Measurements from ENCODE around the gene CPEB1. TPM values are rescaled to one million over a fixed set of nuclear protein-coding genes. Genes with fewer than 3 reads are reported as not detected.
"Not testable (repeated sequence)": the region's sequence is repeated elsewhere in the genome, so short reads cannot be mapped to it uniquely, and the experiment has no call there.

Gene CPEB1
- total RNA-seq, 6 experiments from 2014 or later: not detected

DNA sequence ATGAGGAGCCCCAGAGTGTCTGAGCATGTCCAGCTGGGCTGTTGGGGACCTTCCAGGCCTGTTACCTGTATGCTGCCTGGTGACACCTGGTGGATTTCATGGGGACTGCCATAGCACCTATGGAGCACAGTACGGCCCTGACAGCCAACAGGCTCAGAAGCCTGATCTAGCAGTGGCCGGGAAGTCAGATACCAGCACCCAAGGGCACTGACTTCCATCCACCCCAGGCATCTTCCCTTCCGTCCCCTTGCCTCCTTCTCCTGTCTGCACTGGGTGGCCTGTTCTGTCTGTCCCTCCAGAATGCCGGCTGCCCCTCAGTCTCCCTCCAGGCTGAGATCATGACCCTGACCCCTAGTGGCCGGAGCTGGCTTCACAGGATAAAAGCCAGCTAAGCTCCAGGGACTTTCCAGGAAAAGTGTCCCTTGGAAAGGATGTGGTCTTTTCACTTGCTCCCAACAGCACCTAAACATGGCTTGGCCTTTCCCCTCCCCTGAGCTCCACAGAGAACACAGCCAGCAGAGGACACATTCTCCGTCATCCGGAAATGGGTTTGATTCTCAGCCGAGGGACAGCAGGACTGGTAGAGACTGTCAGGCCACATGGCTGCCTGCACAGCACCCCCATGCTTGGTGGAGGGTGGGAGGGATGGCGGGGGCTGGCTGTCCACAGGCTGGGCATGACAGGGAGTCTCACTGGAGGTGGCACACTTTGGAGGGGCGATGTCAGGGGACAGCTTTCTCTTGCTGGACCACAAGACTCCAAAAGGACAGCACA lies 116.4 kb downstream of the CPEB1 start:
- no peaks in the 10 kb centered on the region for H3K4me1 ChIP-seq
- no peak overlapping the region for H3K27ac ChIP-seq
- DNase-seq: peak; percentile 71 to 82 (median 79)
- peak; percentile 96 to 99 (median 97) for ATAC-seq
- no peak for TF ChIP-seq POLR2A (IDR thresholded peaks at IDR 0.05)
- TF ChIP-seq, protein P1, sequence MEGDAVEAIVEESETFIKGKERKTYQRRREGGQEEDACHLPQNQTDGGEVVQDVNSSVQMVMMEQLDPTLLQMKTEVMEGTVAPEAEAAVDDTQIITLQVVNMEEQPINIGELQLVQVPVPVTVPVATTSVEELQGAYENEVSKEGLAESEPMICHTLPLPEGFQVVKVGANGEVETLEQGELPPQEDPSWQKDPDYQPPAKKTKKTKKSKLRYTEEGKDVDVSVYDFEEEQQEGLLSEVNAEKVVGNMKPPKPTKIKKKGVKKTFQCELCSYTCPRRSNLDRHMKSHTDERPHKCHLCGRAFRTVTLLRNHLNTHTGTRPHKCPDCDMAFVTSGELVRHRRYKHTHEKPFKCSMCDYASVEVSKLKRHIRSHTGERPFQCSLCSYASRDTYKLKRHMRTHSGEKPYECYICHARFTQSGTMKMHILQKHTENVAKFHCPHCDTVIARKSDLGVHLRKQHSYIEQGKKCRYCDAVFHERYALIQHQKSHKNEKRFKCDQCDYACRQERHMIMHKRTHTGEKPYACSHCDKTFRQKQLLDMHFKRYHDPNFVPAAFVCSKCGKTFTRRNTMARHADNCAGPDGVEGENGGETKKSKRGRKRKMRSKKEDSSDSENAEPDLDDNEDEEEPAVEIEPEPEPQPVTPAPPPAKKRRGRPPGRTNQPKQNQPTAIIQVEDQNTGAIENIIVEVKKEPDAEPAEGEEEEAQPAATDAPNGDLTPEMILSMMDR (IDR thresholded peaks at IDR 0.05): peak; percentile 78 to 89 (median 84)
- 15% methylated on average over 7 of the region's 10 CpGs for WGBS (ENCODE audit: insufficient coverage, low coverage, low lambda C conversion rate, missing lambda C conversion rate)
- peaks cover 0 to 12% (median 2%) of the 10 kb centered on the region in 4 donors for H3K36me3 ChIP-seq
- no peaks in the 10 kb centered on the region for H3K9me3 ChIP-seq
- no peaks in the 10 kb centered on the region for H3K27me3 ChIP-seq
- peak overlapping the region in 2 of 3 donors; percentile 31 to 47 for H3K4me3 ChIP-seq
- intact Hi-C loops (cut with DNase I): no loop called here

GRCh38 chr15:82530006-82530405 lies 117.2 kb downstream of the CPEB1 start:
- Histone ChIP-seq H3K36me3 (peaks cover 0 to 7% (median under 1%) of the 10 kb centered on the region in 4 donors), H3K27ac (no peak overlapping the region), H3K4me3 (no peak overlapping the region), H3K27me3 (no peaks in the 10 kb centered on the region), H3K9me3 (no peaks in the 10 kb centered on the region), H3K4me1 (no peaks in the 10 kb centered on the region)
- DNase-seq (peak in 1 of 3 donors; percentile 18), ATAC-seq (no peak)
- WGBS (ENCODE audit: insufficient coverage, low coverage, low lambda C conversion rate, missing lambda C conversion rate): 72% methylated on average over 2 of the region's 3 CpGs
- intact Hi-C loops (cut with DNase I): no loop called here
- TF ChIP-seq, protein P1 (IDR thresholded peaks at IDR 0.05): no peak
- TF ChIP-seq POLR2A (IDR thresholded peaks at IDR 0.05): no peak

- H3K36me3 ChIP-seq; DNase-seq; H3K4me3 ChIP-seq; intact Hi-C loops (cut with DNase I); H3K27ac ChIP-seq; H3K4me1 ChIP-seq; H3K9me3 ChIP-seq; H3K27me3 ChIP-seq; ATAC-seq: not testable (repeated sequence)
- WGBS (ENCODE audit: insufficient coverage, low coverage, low lambda C conversion rate, missing lambda C conversion rate): no CpG with 5 or more reads among the region's 48 CpGs
These were observed 133.6 kb downstream of the CPEB1 start for GRCh38 chr15:82513587-82513986.

DNA sequence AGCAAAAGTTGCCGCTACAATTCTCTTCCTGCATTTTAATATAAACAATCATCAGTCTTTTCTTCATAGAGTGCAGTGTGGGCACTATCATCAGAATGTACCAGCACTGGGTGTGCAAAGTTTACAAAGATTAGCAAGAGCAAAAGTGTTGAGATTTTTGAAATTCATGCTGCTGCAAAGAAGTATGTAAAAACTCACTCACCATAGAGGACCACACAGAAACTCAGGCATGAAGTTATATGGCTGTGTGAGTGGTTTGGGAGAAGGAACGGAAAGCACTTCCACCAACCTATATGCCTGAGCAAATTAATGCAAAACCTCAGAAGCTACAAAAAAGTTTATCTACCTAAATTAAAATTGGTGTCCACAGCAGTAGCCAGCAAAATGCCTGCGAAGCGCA lies 139.5 kb downstream of the CPEB1 start:
- intact Hi-C loops (cut with DNase I); ATAC-seq; H3K4me1 ChIP-seq; H3K36me3 ChIP-seq; H3K27ac ChIP-seq; H3K9me3 ChIP-seq; H3K27me3 ChIP-seq; DNase-seq; H3K4me3 ChIP-seq: not testable (repeated sequence)
- WGBS (ENCODE audit: insufficient coverage, low coverage, low lambda C conversion rate, missing lambda C conversion rate): 84% methylated on average over 3 of the region's 4 CpGs

DNA sequence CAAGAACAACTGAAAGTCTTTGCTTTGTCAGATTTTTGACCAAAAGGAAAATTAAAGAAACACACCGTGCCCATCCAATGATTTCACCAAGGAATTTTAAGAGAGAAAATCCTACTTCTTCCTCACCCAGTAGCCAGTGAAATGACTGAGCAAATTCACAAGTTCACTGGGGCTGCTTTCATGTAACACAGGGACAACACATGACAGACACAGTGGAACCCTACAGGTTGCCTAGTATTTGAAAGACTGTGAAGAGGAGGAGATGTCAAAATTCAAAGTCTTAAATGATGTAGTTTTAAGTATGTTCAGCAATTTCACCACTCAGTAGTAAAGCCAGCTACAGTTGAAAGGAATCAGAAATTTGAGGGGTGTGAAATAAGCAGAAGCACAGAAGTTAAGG lies 140.1 kb downstream of the CPEB1 start:
- H3K4me1 ChIP-seq; DNase-seq; H3K27ac ChIP-seq; intact Hi-C loops (cut with DNase I); H3K27me3 ChIP-seq; H3K4me3 ChIP-seq; H3K36me3 ChIP-seq; H3K9me3 ChIP-seq; ATAC-seq: not testable (repeated sequence)
- 100% methylated on average over 1 of the region's 1 CpG for WGBS (ENCODE audit: insufficient coverage, low coverage, low lambda C conversion rate, missing lambda C conversion rate)

DNA sequence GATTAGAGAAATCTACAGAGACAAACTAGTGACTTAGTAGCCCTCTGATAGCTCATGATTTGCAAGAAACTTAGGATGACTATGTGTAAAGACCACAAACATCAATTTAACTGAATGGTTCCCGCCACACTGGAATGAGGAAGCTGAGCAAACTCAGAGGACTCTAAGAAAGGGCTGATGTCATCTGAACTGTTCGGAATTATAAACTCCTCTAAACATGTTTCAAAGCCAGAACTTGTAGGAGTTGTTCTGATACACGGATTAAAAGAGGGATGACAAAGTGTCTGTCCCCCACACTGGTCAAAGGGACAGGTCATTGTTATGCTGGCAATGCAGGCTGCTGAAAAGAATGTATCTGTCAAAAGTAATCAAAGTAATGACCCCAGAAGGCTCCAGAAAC lies 141.3 kb downstream of the CPEB1 start:
- H3K4me1 ChIP-seq; H3K36me3 ChIP-seq; H3K4me3 ChIP-seq; H3K27me3 ChIP-seq; H3K27ac ChIP-seq; DNase-seq; H3K9me3 ChIP-seq; intact Hi-C loops (cut with DNase I): not testable (repeated sequence)
- WGBS (ENCODE audit: insufficient coverage, low coverage, low lambda C conversion rate, missing lambda C conversion rate): no CpG with 5 or more reads among the region's 3 CpGs
- ATAC-seq: peak in 1 of 4 donors; percentile 38

DNA sequence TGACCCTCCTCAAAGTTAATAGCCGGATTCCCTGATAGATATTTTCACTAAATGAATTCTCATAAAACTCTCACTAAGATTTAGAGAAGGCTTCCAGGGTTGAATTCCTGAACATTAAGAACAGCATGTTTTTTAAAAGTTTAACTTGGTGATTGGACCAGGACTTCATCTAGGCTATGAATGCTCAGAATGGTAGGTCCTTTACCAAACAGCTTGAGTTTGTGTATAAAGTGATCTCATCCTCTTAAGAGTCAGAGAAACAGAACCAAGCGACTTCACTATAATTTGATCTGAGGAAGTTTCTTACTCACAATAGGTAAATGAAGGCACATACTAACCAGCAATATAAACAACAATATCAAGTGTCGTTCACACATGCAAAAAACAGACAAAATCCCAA lies 143.1 kb downstream of the CPEB1 start:
- WGBS (ENCODE audit: insufficient coverage, low coverage, low lambda C conversion rate, missing lambda C conversion rate): 69% methylated on average over 1 of the region's 3 CpGs
- intact Hi-C loops (cut with DNase I); H3K27ac ChIP-seq; H3K4me1 ChIP-seq; DNase-seq; H3K27me3 ChIP-seq; H3K4me3 ChIP-seq; H3K36me3 ChIP-seq; H3K9me3 ChIP-seq; ATAC-seq: not testable (repeated sequence)
